Iris pigment epithelial cell (primary cell): ENCODE measurements around the gene PCDHA6.
A peak's percentile ranks its signal among the peaks of the same experiment; 100 is the strongest.
"Not testable (repeated sequence)": the region's sequence is repeated elsewhere in the genome, so short reads cannot be mapped to it uniquely, and the experiment has no call there.

ENCODE experiments used
- DNase-seq: peaks from one replicate; pipeline ENCODE4 v3.0.0-alpha.2; 2011; ENCODE audit warnings: low read depth

The PCDHA6 gene

GRCh38 chr5:140822281-140822629, 5.5 kb upstream of the PCDHA6 start:
- no peak for DNase-seq

- DNase-seq, result not testable (repeated sequence)
These were observed 4.8 kb upstream of the PCDHA6 start for GRCh38 chr5:140822969-140823368.

GRCh38 chr5:140823475-140823874, 4.3 kb upstream of the PCDHA6 start:
- DNase-seq, result no peak

- DNase-seq, result no peak
These were observed 590 bp downstream of the PCDHA6 start for GRCh38 chr5:140828362-140828737.

- not testable (repeated sequence) for DNase-seq
These were observed 2.0 kb downstream of the PCDHA6 start for GRCh38 chr5:140829511-140830501.

GRCh38 chr5:140833993-140834392, 6.2 kb downstream of the PCDHA6 start, which contains the start of gene PCDHA7:
Gene PCDHA7, plus strand, starts transcription at chr5:140834269. Its CDS starts 115 bp downstream, at chr5:140834384.
- DNase-seq, result peak; percentile 12

- not testable (repeated sequence) for DNase-seq
These were observed 6.8 kb downstream of the PCDHA6 start for GRCh38 chr5:140834439-140835008.

- no peak for DNase-seq
These were observed 8.1 kb downstream of the PCDHA6 start for GRCh38 chr5:140835622-140836510.

- peak; percentile 5 for DNase-seq
These were observed 13.5 kb downstream of the PCDHA6 start, which contains the start of gene PCDHA8 for GRCh38 chr5:140840978-140841962. Gene PCDHA8, plus strand, starts transcription at chr5:140841187. Its CDS starts 135 bp downstream, at chr5:140841322.

GRCh38 chr5:140842798-140843733, 15.3 kb downstream of the PCDHA6 start:
- DNase-seq, result no peak

GRCh38 chr5:140848139-140849102, 20.7 kb downstream of the PCDHA6 start, which contains the start of gene PCDHA9:
Gene PCDHA9, plus strand, starts transcription at chr5:140848382. Its CDS starts 114 bp downstream, at chr5:140848496.
- not testable (repeated sequence) for DNase-seq

GRCh38 chr5:140849831-140850634, 22.3 kb downstream of the PCDHA6 start:
- DNase-seq, result not testable (repeated sequence)

GRCh38 chr5:140855772-140856674, 28.3 kb downstream of the PCDHA6 start, which contains the start of gene PCDHA10:
Gene PCDHA10, plus strand, starts transcription at chr5:140855897. Its CDS starts 152 bp downstream, at chr5:140856049.
- DNase-seq, result no peak

- no peak for DNase-seq
These were observed 29.6 kb downstream of the PCDHA6 start for GRCh38 chr5:140857177-140857986.

GRCh38 chr5:140857987-140858240, 30.2 kb downstream of the PCDHA6 start:
- DNase-seq, result no peak
